Neutrophil (primary cell): Measurements from ENCODE around the gene TP63.

Source experiments
- H3K27ac ChIP-seq: fragments of 200-600 bp; sonication (generic); 2 replicates; pipeline ENCODE4 v1.5.1; 2016; ENCODE audit warnings: mild to moderate bottlenecking, moderate library complexity
- H3K27me3 ChIP-seq: fragments of 200-600 bp; sonication (generic); 2 replicates; pipeline ENCODE4 v1.6.0; 2016; ENCODE audit warnings: mild to moderate bottlenecking
- H3K36me3 ChIP-seq: fragments of 200-600 bp; sonication (generic); 2 replicates; pipeline ENCODE4 v1.5.1; 2017
- H3K4me1 ChIP-seq, 2 experiments: fragments of 200-600 bp in 1 of 2; sonication (generic) in 1 of 2; 1 replicate in 1 of 2; 2 replicates in 1 of 2; pipeline versions ENCODE4 v1.5.1 to v1.6.1; 2013 to 2016; ENCODE audit warnings: low read depth in 1 of 2, low read length in 1 of 2, mild to moderate bottlenecking in 1 of 2, moderate library complexity in 1 of 2; ENCODE audit not compliant: control insufficient read depth in 1 of 2, insufficient read depth in 1 of 2
- H3K4me3 ChIP-seq, 2 experiments: fragments of 200-600 bp in 1 of 2; sonication (generic) in 1 of 2; 1 replicate in 1 of 2; 2 replicates in 1 of 2; pipeline ENCODE4 v1.5.1; 2013 to 2016; ENCODE audit warnings: low read depth in 1 of 2, low read length in 1 of 2, mild to moderate bottlenecking in 1 of 2, moderate library complexity in 1 of 2
- H3K9me3 ChIP-seq: fragments of 200-600 bp; sonication (generic); 2 replicates; pipeline ENCODE4 v1.5.1; 2016
- CTCF ChIP-seq: fragments of 200-600 bp; sonication (generic); IDR thresholded peaks from 2 replicates; pipeline ENCODE4 v1.5.1; 2016; ENCODE audit warnings: antibody characterized with exemption

Gene TP63

GRCh38 chr3:189911001-189911400, 279.8 kb downstream of the TP63 start:
- Histone ChIP-seq H3K36me3 (no peaks in the 10 kb centered on the region), H3K9me3 (no peaks in the 10 kb centered on the region), H3K27ac (no peak overlapping the region), H3K4me1 (no peaks in the 10 kb centered on the region), H3K4me3 (no peak overlapping the region), H3K27me3 (no peaks in the 10 kb centered on the region)
- no peak for TF ChIP-seq CTCF

- no peak for TF ChIP-seq CTCF
- Histone ChIP-seq H3K27me3 (no peaks in the 10 kb centered on the region), H3K27ac (no peak overlapping the region), H3K4me3 (no peak overlapping the region), H3K9me3 (no peaks in the 10 kb centered on the region), H3K36me3 (no peaks in the 10 kb centered on the region), H3K4me1 (no peaks in the 10 kb centered on the region)
Measured at GRCh38 chr3:189914799-189915198, 283.6 kb downstream of the TP63 start.

DNA sequence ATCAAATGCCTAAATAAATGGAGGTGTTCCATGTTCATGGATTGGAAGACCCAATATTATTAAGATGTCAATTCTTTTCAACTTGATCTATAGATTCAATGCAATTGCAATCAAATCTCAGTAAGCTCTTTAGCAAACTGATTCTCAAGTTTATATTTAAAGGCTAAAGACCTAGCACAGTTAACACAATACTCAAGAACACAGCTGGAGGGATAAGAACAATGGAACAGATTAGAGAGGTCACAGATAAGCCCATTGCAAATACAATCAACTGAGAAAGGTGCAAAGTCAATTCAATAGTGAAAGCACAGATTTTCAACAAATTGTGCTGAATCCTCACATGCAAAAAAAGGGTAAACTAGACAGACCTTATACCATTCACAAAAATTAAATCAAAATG, 290.6 kb downstream of the TP63 start:
- Histone ChIP-seq H3K4me3 (no peak overlapping the region), H3K4me1 (no peaks in the 10 kb centered on the region), H3K27ac (no peak overlapping the region), H3K9me3 (no peaks in the 10 kb centered on the region), H3K36me3 (no peaks in the 10 kb centered on the region), H3K27me3 (no peaks in the 10 kb centered on the region)
- no peak for TF ChIP-seq CTCF

GRCh38 chr3:189927975-189928895, 297.0 kb downstream of the TP63 start:
- Histone ChIP-seq H3K36me3 (no peaks in the 10 kb centered on the region), H3K9me3 (no peaks in the 10 kb centered on the region), H3K4me3 (no peak overlapping the region), H3K4me1 (no peaks in the 10 kb centered on the region), H3K27ac (no peak overlapping the region), H3K27me3 (no peaks in the 10 kb centered on the region)
- TF ChIP-seq CTCF = no peak

DNA sequence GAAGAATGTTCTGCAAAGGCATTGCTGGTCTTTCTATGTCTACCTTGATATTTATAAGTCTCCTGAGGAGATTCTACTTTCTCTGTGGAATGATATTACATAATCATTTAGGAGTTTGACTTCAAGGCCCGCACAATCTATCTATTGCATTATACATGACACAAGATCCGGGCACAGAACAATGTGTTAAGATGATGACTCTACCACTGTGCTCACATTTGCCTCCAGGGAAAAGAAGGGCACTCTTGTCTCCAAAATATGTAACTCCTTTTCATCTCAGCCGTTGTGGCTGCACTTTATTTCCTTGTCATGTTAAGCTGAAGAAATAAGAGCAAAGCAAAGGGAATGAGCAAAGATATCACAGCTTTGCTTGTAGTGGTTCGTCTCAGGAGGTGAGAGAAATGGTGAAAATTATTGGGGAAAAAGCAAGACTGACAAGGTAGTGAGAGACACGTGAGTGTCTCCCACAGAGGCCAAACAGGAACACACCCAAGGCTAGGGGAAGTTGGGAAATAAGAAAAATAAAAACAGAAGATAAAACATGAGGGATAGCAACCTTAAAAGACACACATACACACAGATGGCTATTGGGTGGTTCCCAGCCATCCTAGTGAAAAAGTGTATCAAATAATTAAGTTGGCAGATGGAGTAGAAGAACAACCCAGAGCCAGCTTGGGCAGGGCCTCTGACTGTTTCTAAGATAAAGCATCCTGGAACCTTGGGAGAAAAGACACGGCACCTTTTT, 305.2 kb downstream of the TP63 start:
- H3K27ac ChIP-seq = no peak overlapping the region
- no peaks in the 10 kb centered on the region for H3K4me1 ChIP-seq
- TF ChIP-seq CTCF = no peak
- no peaks in the 10 kb centered on the region for H3K27me3 ChIP-seq
- H3K4me3 ChIP-seq = no peak overlapping the region
- H3K9me3 ChIP-seq = no peaks in the 10 kb centered on the region
- no peaks in the 10 kb centered on the region for H3K36me3 ChIP-seq
